Stimulated activated CD8-positive, alpha-beta memory T cell treated with anti-CD3 and anti-CD28 coated beads, Interleukin-12 subunit alpha, Interleukin-12 subunit beta, amount 100 ng/mL, for 1 hour (primary cell): Measurements from ENCODE around the gene POFUT2.
A peak's percentile ranks its signal among the peaks of the same experiment; 100 is the strongest.

Source experiments
- DNase-seq: peaks from one replicate; pipeline ENCODE4 v3.0.0-alpha.2; 2020; ENCODE audit warnings: low read depth

POFUT2 gene

GRCh38 chr21:45287438-45288391, at the start of gene POFUT2:
TSS of gene POFUT2 (minus strand) at chr21:45287895. CDS start at chr21:45287871, 24 bp downstream.
- peak; percentile 98 for DNase-seq

- DNase-seq = no peak
Measured at GRCh38 chr21:45336870-45337269, 49.2 kb upstream of the POFUT2 start.

GRCh38 chr21:45336535-45336810, 48.8 kb upstream of the POFUT2 start:
- DNase-seq = no peak

- DNase-seq = no peak
Measured at GRCh38 chr21:45335761-45336534, 48.3 kb upstream of the POFUT2 start.

GRCh38 chr21:45335151-45335760, 47.6 kb upstream of the POFUT2 start:
- DNase-seq = no peak

- DNase-seq = no peak
Measured at GRCh38 chr21:45334591-45335081, 46.9 kb upstream of the POFUT2 start.

- DNase-seq = no peak
Measured at GRCh38 chr21:45334134-45334533, 46.4 kb upstream of the POFUT2 start.

GRCh38 chr21:45333583-45334121, 46.0 kb upstream of the POFUT2 start:
- no peak for DNase-seq

GRCh38 chr21:45332981-45333582, 45.4 kb upstream of the POFUT2 start:
- DNase-seq = no peak

- DNase-seq = no peak
Measured at GRCh38 chr21:45332415-45332814, 44.7 kb upstream of the POFUT2 start.

- DNase-seq = no peak
Measured at GRCh38 chr21:45331531-45332147, 43.9 kb upstream of the POFUT2 start.

- DNase-seq = no peak
Measured at GRCh38 chr21:45330851-45331261, 43.2 kb upstream of the POFUT2 start.

- DNase-seq = no peak
Measured at GRCh38 chr21:45330075-45330781, 42.5 kb upstream of the POFUT2 start.

- no peak for DNase-seq
Measured at GRCh38 chr21:45329261-45330074, 41.8 kb upstream of the POFUT2 start.

GRCh38 chr21:45328198-45329091, 40.8 kb upstream of the POFUT2 start:
- no peak for DNase-seq

GRCh38 chr21:45327441-45328197, 39.9 kb upstream of the POFUT2 start:
- no peak for DNase-seq

GRCh38 chr21:45326891-45327440, 39.3 kb upstream of the POFUT2 start:
- no peak for DNase-seq
